ENCODE data around the gene LAGE3.

The LAGE3 gene

GRCh38 chrX:154478728-154479622 lies at the start of gene LAGE3:
Gene LAGE3 (minus strand): TSS chrX:154479281. CDS start chrX:154478915, 366 bp downstream.
- peak; percentile 89 for DNase-seq

GRCh38 chrX:154526901-154527675 lies 48.0 kb upstream of the LAGE3 start:
- DNase-seq: peak; percentile 38

GRCh38 chrX:154525606-154526490 lies 46.8 kb upstream of the LAGE3 start:
- no peak for DNase-seq

GRCh38 chrX:154519389-154519788 lies 40.3 kb upstream of the LAGE3 start:
- no peak for DNase-seq

- no peak for DNase-seq
Observed at GRCh38 chrX:154517101-154517781, 38.2 kb upstream of the LAGE3 start.

GRCh38 chrX:154516656-154517100 lies 37.6 kb upstream of the LAGE3 start:
- no peak for DNase-seq

- peak; percentile 88 for DNase-seq
Observed at GRCh38 chrX:154515966-154516655, 37.0 kb upstream of the LAGE3 start, which contains the start of gene FAM3A. Gene FAM3A (minus strand): TSS chrX:154516232. CDS start chrX:154515772, 460 bp downstream.

GRCh38 chrX:154515090-154515965 lies 36.2 kb upstream of the LAGE3 start:
- no peak for DNase-seq

- no peak for DNase-seq
Observed at GRCh38 chrX:154513716-154514115, 34.6 kb upstream of the LAGE3 start.

- no peak for DNase-seq
Observed at GRCh38 chrX:154512879-154513553, 33.9 kb upstream of the LAGE3 start.

GRCh38 chrX:154511761-154512160 lies 32.7 kb upstream of the LAGE3 start:
- no peak for DNase-seq

GRCh38 chrX:154509455-154509854 lies 30.4 kb upstream of the LAGE3 start:
- DNase-seq: no peak

GRCh38 chrX:154508384-154508745 lies 29.3 kb upstream of the LAGE3 start:
- no peak for DNase-seq

GRCh38 chrX:154507673-154508383 lies 28.7 kb upstream of the LAGE3 start:
- no peak for DNase-seq

GRCh38 chrX:154506483-154507332 lies 27.6 kb upstream of the LAGE3 start:
- no peak for DNase-seq

- no peak for DNase-seq
Observed at GRCh38 chrX:154505734-154506133, 26.7 kb upstream of the LAGE3 start.

GRCh38 chrX:154502989-154503388 lies 23.9 kb upstream of the LAGE3 start:
- DNase-seq: no peak

- DNase-seq: no peak
Observed at GRCh38 chrX:154502098-154502497, 23.0 kb upstream of the LAGE3 start.
